HCT116 (cell line): ENCODE results near the gene KTI12.

Source experiments
- CEBPB ChIP-seq: IDR thresholded peaks from 2 replicates; pipeline ENCODE4 v1.6.1; 2012; ENCODE audit warnings: low read depth
- EZH2 ChIP-seq: fragments of 200-600 bp; sonication (generic); IDR thresholded peaks from 2 replicates; pipeline ENCODE4 v1.6.1; 2017; ENCODE audit warnings: antibody characterized with exemption, mixed run types
- FOSL1 ChIP-seq: IDR thresholded peaks from 2 replicates; pipeline ENCODE4 v1.6.1; 2012; ENCODE audit warnings: low read depth
- POLR2A ChIP-seq: IDR thresholded peaks from 2 replicates; pipeline ENCODE4 v1.7.0; 2011; ENCODE audit warnings: borderline replicate concordance; ENCODE audit not compliant: insufficient read depth, insufficient read length; ENCODE audit errors: extremely low read depth
- SIN3A ChIP-seq: IDR thresholded peaks from 2 replicates; pipeline ENCODE4 v1.6.1; 2012; ENCODE audit warnings: low read depth
- ZNF274 ChIP-seq: fragments of 200-500 bp; sonication (Bioruptor generic); IDR thresholded peaks from 2 replicates; pipeline ENCODE4 v1.6.1; 2014; ENCODE audit warnings: mild to moderate bottlenecking, low read depth, low read length, inconsistent platforms
- TF ChIP-seq, protein P1 (sequence below): IDR thresholded peaks from 2 replicates; pipeline ENCODE4 v1.6.1; 2012
- TF ChIP-seq, protein P2 (sequence below): IDR thresholded peaks from 2 replicates; pipeline ENCODE4 v1.6.1; 2011; ENCODE audit warnings: mild to moderate bottlenecking, low read length, moderate library complexity; ENCODE audit not compliant: insufficient replicate concordance; ENCODE audit errors: extremely low read depth
- TF ChIP-seq, protein P3 (sequence below), 3 experiments: fragments of 200-600 bp in 1 of 3; sonication (generic) in 1 of 3; IDR thresholded peaks in 2 of 3; conservative IDR thresholded peaks in 1 of 3; 2 replicates each; pipeline ENCODE4 v1.5.1; 2012 to 2017; ENCODE audit warnings: low read depth in 2 of 3, low read length in 2 of 3, antibody characterized with exemption in 1 of 3, borderline replicate concordance in 1 of 3, control low read depth in 1 of 3, mild to moderate bottlenecking in 1 of 3, mixed read lengths in 1 of 3, mixed run types in 1 of 3, moderate library complexity in 1 of 3; ENCODE audit not compliant: insufficient read depth in 1 of 3

DNA sequence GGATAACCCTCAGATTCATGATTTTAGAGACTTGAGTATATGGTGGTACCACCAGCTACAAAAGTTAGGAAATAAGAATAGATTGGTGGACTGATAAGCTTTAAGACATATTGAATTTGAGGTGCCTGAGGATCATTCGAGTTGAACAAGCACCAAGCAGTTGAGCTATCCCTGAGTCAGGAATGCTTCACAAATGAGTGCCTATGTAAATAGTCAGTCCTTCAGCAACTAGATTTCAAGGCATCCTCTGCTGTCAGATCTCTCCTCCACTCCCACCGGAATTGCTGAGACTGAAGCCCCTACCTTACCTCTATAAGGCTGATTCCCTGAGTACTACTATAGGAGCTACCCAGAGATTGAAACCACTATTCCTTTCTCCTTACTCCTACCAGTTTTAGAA lies 29.6 kb upstream of the KTI12 start:
- TF ChIP-seq, protein P1, sequence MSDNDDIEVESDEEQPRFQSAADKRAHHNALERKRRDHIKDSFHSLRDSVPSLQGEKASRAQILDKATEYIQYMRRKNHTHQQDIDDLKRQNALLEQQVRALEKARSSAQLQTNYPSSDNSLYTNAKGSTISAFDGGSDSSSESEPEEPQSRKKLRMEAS: no peak
- TF ChIP-seq SIN3A (no peak), CEBPB (no peak), EZH2 (no peak), FOSL1 (no peak), ZNF274 (no peak), POLR2A (no peak)
- TF ChIP-seq, protein P2, sequence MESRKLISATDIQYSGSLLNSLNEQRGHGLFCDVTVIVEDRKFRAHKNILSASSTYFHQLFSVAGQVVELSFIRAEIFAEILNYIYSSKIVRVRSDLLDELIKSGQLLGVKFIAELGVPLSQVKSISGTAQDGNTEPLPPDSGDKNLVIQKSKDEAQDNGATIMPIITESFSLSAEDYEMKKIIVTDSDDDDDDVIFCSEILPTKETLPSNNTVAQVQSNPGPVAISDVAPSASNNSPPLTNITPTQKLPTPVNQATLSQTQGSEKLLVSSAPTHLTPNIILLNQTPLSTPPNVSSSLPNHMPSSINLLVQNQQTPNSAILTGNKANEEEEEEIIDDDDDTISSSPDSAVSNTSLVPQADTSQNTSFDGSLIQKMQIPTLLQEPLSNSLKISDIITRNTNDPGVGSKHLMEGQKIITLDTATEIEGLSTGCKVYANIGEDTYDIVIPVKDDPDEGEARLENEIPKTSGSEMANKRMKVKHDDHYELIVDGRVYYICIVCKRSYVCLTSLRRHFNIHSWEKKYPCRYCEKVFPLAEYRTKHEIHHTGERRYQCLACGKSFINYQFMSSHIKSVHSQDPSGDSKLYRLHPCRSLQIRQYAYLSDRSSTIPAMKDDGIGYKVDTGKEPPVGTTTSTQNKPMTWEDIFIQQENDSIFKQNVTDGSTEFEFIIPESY: no peak
- TF ChIP-seq, protein P3, sequence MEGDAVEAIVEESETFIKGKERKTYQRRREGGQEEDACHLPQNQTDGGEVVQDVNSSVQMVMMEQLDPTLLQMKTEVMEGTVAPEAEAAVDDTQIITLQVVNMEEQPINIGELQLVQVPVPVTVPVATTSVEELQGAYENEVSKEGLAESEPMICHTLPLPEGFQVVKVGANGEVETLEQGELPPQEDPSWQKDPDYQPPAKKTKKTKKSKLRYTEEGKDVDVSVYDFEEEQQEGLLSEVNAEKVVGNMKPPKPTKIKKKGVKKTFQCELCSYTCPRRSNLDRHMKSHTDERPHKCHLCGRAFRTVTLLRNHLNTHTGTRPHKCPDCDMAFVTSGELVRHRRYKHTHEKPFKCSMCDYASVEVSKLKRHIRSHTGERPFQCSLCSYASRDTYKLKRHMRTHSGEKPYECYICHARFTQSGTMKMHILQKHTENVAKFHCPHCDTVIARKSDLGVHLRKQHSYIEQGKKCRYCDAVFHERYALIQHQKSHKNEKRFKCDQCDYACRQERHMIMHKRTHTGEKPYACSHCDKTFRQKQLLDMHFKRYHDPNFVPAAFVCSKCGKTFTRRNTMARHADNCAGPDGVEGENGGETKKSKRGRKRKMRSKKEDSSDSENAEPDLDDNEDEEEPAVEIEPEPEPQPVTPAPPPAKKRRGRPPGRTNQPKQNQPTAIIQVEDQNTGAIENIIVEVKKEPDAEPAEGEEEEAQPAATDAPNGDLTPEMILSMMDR (IDR thresholded peaks at IDR 0.05 in 2 of 3, conservative IDR thresholded peaks at IDR 0.05 in 1 of 3; ENCODE audit: borderline replicate concordance in 1 of 3, insufficient read depth in 1 of 3, low read depth in 2 of 3, low read length in 2 of 3): no peak
